Duodenal mucosa (tissue), 2 donors: ENCODE results near the gene BRINP3.
"Not testable (repeated sequence)": the region's sequence is repeated elsewhere in the genome, so short reads cannot be mapped to it uniquely, and the experiment has no call there.

Experiments used
- H3K27ac ChIP-seq: one replicate; pipeline ENCODE4 v1.7.0; 2013; ENCODE audit warnings: low read depth, low read length
- H3K27me3 ChIP-seq, 2 donors: one replicate each; pipeline ENCODE4 v1.7.0; 2013; ENCODE audit warnings: low read length in 2 of 2, control low read depth in 1 of 2; ENCODE audit not compliant: insufficient read depth in 2 of 2, control insufficient read depth in 1 of 2
- H3K36me3 ChIP-seq, 2 donors: one replicate each; pipeline ENCODE4 v1.7.0; 2013; ENCODE audit warnings: low read length in 2 of 2, control low read depth in 1 of 2; ENCODE audit not compliant: insufficient read depth in 2 of 2, control insufficient read depth in 1 of 2
- H3K4me1 ChIP-seq, 2 donors: one replicate each; pipeline ENCODE4 v1.7.0; 2013; ENCODE audit warnings: low read length in 2 of 2, control low read depth in 1 of 2; ENCODE audit not compliant: insufficient read depth in 2 of 2, control insufficient read depth in 1 of 2
- H3K4me3 ChIP-seq, 2 donors: one replicate each; pipeline ENCODE4 v1.7.0; 2013; ENCODE audit warnings: low read length in 2 of 2, low read depth in 1 of 2
- H3K9ac ChIP-seq, 2 donors: one replicate each; pipeline ENCODE4 v1.7.0; 2013; ENCODE audit warnings: low read length in 2 of 2, low read depth in 1 of 2
- H3K9me3 ChIP-seq, 2 donors: one replicate each; pipeline ENCODE4 v1.7.0; 2013; ENCODE audit warnings: low read length in 2 of 2, control low read depth in 1 of 2; ENCODE audit not compliant: control insufficient read depth in 1 of 2

BRINP3 gene

DNA sequence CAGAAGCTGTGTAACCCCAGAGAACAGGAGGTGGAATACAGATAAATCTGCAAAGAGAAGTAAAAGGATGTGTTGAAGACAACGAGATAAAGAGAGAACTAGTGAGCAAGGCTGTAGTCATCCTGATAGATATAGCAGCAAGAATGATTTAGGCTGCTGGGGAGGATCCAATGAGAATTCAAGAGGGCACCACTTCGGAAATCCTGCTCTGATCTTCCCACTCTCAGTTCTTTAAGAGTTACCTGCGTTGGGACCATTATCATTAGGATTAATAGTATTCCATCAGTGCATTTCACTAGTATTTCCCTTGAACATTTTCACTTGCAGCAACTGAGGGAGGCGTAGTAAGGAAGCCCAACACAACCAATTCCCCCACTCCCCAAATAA is at the start of gene BRINP3:
TSS of gene BRINP3 (minus strand) at position 103 of the 387 bp plus-strand sequence.
- H3K9ac ChIP-seq, result peak within 1 kb of the TSS in 1 of 2 donors; percentile 71

DNA sequence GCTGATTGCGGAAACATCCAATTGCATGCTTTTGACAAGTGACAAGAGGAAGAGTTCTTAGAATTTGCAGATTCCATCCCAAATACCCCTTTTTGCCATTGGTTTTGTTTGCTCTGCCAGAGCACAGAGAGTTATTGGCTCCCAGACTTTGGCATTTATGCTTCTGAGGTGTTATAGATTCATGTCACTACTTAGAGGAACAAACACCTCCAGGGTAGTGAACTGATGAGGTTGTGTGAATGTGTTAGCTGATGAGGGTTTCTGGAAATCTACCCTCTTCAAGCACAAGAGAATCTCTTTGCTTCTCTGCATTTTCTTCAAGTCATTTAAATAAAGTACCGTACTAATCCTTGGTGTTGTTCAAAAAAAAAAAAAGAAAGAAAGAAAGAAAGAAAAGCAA is 33.9 kb upstream of the BRINP3 start:
- H3K27ac ChIP-seq, result no peak overlapping the region
- H3K9ac ChIP-seq, result no peak overlapping the region
- no peaks in the 10 kb centered on the region for H3K4me1 ChIP-seq
- H3K27me3 ChIP-seq, result no peaks in the 10 kb centered on the region
- H3K4me3 ChIP-seq, result no peak overlapping the region
- H3K36me3 ChIP-seq, result no peaks in the 10 kb centered on the region
- no peaks in the 10 kb centered on the region for H3K9me3 ChIP-seq

More for the DNA sequence above, at the start of gene BRINP3:
- Histone ChIP-seq H3K36me3 (no peaks in the 10 kb centered on the region), H3K27ac (peak within 1 kb of the TSS; percentile 6), H3K4me1 (peaks cover 0 to 7% of the 10 kb centered on the region in 2 donors), H3K9me3 (no peaks in the 10 kb centered on the region), H3K27me3 (peaks cover 0 to 39% of the 10 kb centered on the region in 2 donors), H3K4me3 (peak within 1 kb of the TSS; percentile 69 to 70)

DNA sequence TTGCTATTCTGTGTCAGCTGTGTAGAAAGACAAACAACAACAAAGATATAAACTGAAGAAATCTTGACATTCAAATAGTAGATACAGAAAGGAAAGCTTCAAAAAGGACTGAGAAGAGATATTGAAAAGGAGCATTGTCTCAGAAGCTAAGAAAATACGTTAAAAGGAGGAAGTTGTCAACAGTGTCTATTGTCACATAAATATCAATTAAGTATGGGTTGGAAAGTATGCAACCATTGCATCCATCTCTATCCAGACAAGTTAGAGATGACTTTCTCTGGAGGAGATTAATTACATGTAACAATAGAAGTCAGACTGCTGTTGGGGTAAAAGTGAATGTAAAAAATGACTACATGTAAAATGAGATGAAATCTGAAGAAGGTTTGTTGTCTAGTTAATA is 29.7 kb upstream of the BRINP3 start:
- Histone ChIP-seq H3K9ac (no peak overlapping the region), H3K4me3 (no peak overlapping the region), H3K9me3 (no peaks in the 10 kb centered on the region), H3K36me3 (no peaks in the 10 kb centered on the region), H3K27me3 (no peaks in the 10 kb centered on the region), H3K27ac (no peak overlapping the region), H3K4me1 (no peaks in the 10 kb centered on the region)

DNA sequence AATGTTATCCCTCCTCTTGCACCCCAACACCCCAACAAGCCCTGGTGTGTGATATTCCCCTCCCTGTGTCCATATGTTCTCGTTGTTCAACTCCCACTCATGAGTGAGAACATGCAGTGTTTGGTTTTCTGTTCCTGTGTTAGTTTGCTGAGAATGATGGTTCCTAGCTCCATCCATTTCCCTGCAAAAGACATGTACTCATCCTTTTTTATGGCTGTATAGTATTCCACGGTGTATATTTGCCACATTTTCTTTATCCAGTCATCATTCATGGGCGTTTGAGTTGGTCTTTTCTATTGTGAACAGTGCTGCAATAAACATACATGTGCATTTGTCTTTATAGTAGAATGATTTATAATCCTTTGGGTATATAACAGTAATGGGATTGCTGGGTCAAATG is 26.9 kb upstream of the BRINP3 start:
- H3K4me1 ChIP-seq, H3K4me3 ChIP-seq, H3K36me3 ChIP-seq, H3K27ac ChIP-seq, H3K27me3 ChIP-seq, H3K9me3 ChIP-seq, H3K9ac ChIP-seq: not testable (repeated sequence)

DNA sequence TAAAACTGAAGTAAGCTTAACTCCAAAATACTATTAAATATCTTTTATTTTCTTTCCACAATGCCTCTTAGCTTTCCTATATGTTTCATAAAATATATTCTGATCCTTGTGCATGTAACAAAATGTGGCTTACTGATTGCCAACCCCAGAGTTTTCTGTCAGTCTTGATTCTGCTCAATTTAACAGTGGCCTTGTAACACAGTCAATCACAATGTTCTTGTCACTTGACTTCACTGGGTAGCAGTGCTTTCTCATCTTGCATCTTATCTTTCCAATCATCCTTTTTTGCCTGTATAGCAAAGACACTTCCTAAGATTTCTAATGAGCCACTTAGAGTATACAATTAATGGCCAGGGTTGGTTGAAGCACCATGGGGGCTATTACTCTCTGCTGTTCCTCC is 19.9 kb upstream of the BRINP3 start:
- no peak overlapping the region for H3K4me3 ChIP-seq

DNA sequence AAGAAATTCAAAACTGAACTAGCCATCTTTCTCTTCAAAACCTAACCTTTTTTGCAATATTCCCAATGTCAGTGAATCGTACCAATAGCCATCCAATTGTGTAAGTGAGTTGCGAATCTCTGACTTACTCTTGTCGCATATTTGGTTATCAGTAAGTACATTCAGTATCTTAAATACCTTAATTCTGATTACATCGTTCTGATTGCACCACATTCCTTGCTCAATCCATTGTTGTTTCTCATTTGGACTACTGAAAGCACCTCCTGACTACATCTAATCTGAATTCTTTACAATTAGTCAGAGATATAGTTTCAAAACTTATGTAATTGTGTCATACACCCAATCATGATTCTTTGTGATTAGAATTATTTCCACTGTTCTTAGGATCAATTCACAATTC is 16.8 kb upstream of the BRINP3 start:
- no peaks in the 10 kb centered on the region for H3K4me1 ChIP-seq
- H3K36me3 ChIP-seq, result no peaks in the 10 kb centered on the region
- no peak overlapping the region for H3K9ac ChIP-seq
- H3K27ac ChIP-seq, result no peak overlapping the region
- H3K4me3 ChIP-seq, result no peak overlapping the region
- no peaks in the 10 kb centered on the region for H3K27me3 ChIP-seq
- no peaks in the 10 kb centered on the region for H3K9me3 ChIP-seq

More for the DNA sequence above, 19.9 kb upstream of the BRINP3 start:
- Histone ChIP-seq H3K4me1 (no peaks in the 10 kb centered on the region), H3K27me3 (no peaks in the 10 kb centered on the region), H3K9ac (no peak overlapping the region), H3K36me3 (no peaks in the 10 kb centered on the region), H3K27ac (no peak overlapping the region), H3K9me3 (no peaks in the 10 kb centered on the region)

DNA sequence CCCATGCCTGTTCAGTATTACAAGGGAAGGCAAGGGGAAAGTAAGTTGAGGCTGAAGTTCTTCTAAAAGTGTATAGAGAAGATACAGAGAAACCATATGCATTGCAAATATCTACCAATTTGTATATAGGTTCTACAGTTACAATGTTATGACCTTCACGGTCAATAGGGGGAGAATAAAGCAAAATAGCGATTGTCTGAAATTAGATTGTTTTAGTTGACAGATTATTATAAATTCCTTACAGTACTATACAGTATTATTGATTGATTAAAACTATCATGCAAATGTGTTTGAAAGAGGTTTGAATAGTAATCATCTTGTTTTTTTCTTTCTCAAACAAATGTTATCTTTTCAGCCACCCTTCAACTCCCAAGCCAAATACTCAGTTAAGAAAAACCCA is 13.7 kb upstream of the BRINP3 start:
- H3K9me3 ChIP-seq, result no peaks in the 10 kb centered on the region
- no peaks in the 10 kb centered on the region for H3K27me3 ChIP-seq
- no peak overlapping the region for H3K4me3 ChIP-seq

DNA sequence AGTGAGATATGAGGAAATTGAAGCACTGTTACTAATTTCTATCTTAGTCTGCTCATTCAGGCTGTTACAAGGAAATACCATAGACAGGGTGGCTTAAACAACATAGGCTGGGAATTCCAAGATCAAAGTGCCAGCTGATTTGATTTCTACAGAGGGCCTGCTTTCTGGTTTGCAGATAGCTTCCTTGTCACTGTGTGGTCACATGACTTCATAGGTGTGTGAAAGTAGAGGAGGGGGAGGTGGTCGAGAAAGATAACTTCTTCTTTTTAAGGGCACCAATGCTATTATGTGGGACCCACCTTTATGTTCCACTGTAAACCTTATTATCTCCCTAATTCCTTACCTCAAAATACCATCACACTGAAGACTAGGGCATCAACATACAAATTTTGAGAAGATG is 6.4 kb upstream of the BRINP3 start:
- H3K27ac ChIP-seq, result no peak overlapping the region
- H3K27me3 ChIP-seq, result peaks cover 0 to 5% of the 10 kb centered on the region in 2 donors
- H3K4me1 ChIP-seq, result peaks cover 0 to under 1% of the 10 kb centered on the region in 2 donors
- H3K9ac ChIP-seq, result no peak overlapping the region
- no peak overlapping the region for H3K4me3 ChIP-seq
- H3K36me3 ChIP-seq, result no peaks in the 10 kb centered on the region
- no peaks in the 10 kb centered on the region for H3K9me3 ChIP-seq

More for the DNA sequence above, 13.7 kb upstream of the BRINP3 start:
- Histone ChIP-seq H3K36me3 (no peaks in the 10 kb centered on the region), H3K9ac (no peak overlapping the region), H3K4me1 (no peaks in the 10 kb centered on the region), H3K27ac (no peak overlapping the region)

DNA sequence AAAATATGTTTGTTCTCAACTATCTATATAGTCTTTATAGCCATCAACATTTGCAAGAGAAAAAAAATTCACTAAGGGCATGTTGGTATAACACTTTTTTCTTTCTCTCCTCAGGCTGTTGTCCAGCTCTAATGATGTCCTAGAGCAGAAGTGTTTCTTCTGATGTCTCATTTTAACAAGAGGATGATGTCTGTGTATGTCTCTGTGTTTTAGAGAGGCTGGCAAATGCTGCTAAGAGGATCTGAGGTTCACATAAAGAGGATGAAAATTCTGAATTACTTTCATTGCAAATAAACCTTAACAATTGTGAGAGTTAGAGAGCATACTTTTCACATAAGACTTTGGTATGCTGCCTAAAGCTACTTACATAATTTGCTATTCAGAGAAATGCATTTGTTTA is 2.6 kb upstream of the BRINP3 start:
- no peaks in the 10 kb centered on the region for H3K36me3 ChIP-seq

DNA sequence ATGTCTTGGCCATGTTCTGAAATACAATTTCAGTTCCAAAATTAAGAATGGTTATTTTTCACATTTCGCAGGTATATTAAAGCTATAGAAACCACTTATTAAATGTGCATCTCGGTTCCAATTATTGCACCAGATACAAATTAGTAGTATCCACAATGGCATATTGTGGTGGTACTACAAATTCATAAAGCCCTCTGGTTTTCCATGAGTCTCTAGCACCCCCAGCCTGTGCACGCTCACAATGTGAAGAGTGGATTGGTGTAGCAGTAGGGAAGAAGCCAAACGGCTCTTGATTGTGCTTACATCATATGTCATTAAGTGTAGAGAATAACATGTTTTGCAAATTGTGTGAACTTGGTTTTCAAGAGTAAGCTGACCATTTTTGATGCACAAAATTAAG is 1.9 kb upstream of the BRINP3 start:
- H3K36me3 ChIP-seq, result no peaks in the 10 kb centered on the region
- H3K9me3 ChIP-seq, result no peaks in the 10 kb centered on the region
- H3K27me3 ChIP-seq, result peaks cover 0 to 38% of the 10 kb centered on the region in 2 donors
- no peak overlapping the region for H3K9ac ChIP-seq
- H3K4me1 ChIP-seq, result peaks cover 0 to 7% of the 10 kb centered on the region in 2 donors
- H3K27ac ChIP-seq, result no peak overlapping the region
- H3K4me3 ChIP-seq, result peak overlapping the region; percentile 66 to 69

More for the DNA sequence above, 2.6 kb upstream of the BRINP3 start:
- H3K9me3 ChIP-seq, result no peaks in the 10 kb centered on the region
- H3K4me1 ChIP-seq, result peaks cover 0 to 7% of the 10 kb centered on the region in 2 donors
- H3K27ac ChIP-seq, result no peak overlapping the region
- peaks cover 0 to 34% of the 10 kb centered on the region in 2 donors for H3K27me3 ChIP-seq
- H3K9ac ChIP-seq, result no peak overlapping the region
- H3K4me3 ChIP-seq, result no peak overlapping the region

DNA sequence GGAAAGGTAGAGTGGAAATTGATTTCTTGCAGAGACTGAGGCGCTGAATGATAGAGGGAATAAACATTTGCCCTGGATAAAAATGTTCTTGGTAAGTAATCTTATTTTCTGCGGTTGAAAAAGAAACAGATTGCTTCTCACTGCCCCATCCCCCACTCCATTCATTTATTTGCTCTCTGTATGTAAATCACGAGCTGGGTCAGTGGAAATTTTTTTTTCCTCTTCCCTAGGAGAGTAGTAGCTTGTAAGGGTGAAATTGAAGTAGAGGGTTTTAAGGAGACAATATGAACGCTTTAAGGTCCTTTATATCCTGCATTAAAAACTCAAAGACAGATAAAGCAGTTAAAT is 1.4 kb upstream of the BRINP3 start:
- H3K27ac ChIP-seq, result no peak overlapping the region
- peaks cover 0 to 39% of the 10 kb centered on the region in 2 donors for H3K27me3 ChIP-seq
- peaks cover 0 to 7% of the 10 kb centered on the region in 2 donors for H3K4me1 ChIP-seq
- H3K36me3 ChIP-seq, result no peaks in the 10 kb centered on the region
- no peaks in the 10 kb centered on the region for H3K9me3 ChIP-seq
- peak overlapping the region; percentile 66 to 69 for H3K4me3 ChIP-seq
- H3K9ac ChIP-seq, result peak overlapping the region in 1 of 2 donors; percentile 71
